Measurements from ENCODE around the gene INTS6.

The INTS6 gene

GRCh38 chr13:51325837-51326236 lies 127.0 kb downstream of the INTS6 start:
- no peak for TF ChIP-seq CTCF (IDR thresholded peaks at IDR 0.05; ENCODE audit: poor library complexity, severe bottlenecking)
- no peaks in the 10 kb centered on the region for H3K4me1 ChIP-seq (ENCODE audit: insufficient read depth, poor library complexity, severe bottlenecking)
- no peak for ATAC-seq (ENCODE audit: low read depth)

GRCh38 chr13:51324714-51325420 lies 128.0 kb downstream of the INTS6 start:
- Histone ChIP-seq H3K36me3 (ENCODE audit: low read depth) (no peaks in the 10 kb centered on the region), H3K9me3 (ENCODE audit: severe bottlenecking) (no peaks in the 10 kb centered on the region), H3K4me3 (ENCODE audit: severe bottlenecking) (no peak overlapping the region), H3K27me3 (ENCODE audit: insufficient read depth, poor library complexity, severe bottlenecking) (no peaks in the 10 kb centered on the region), H3K4me1 (ENCODE audit: insufficient read depth, poor library complexity, severe bottlenecking) (no peaks in the 10 kb centered on the region), H3K27ac (ENCODE audit: poor library complexity, severe bottlenecking) (no peak overlapping the region)
- no peak for TF ChIP-seq CTCF (IDR thresholded peaks at IDR 0.05; ENCODE audit: poor library complexity, severe bottlenecking)
- DNase-seq (ENCODE audit: low spot score) (no peak), ATAC-seq (ENCODE audit: low read depth) (no peak)

More at GRCh38 chr13:51325837-51326236, 127.0 kb downstream of the INTS6 start:
- H3K9me3 ChIP-seq (ENCODE audit: severe bottlenecking): no peaks in the 10 kb centered on the region
- H3K27me3 ChIP-seq (ENCODE audit: insufficient read depth, poor library complexity, severe bottlenecking): no peaks in the 10 kb centered on the region
- no peaks in the 10 kb centered on the region for H3K36me3 ChIP-seq (ENCODE audit: low read depth)
- H3K4me3 ChIP-seq (ENCODE audit: severe bottlenecking): no peak overlapping the region
- no peak overlapping the region for H3K27ac ChIP-seq (ENCODE audit: poor library complexity, severe bottlenecking)
- DNase-seq (ENCODE audit: low spot score): no peak

GRCh38 chr13:51323824-51324511 lies 128.9 kb downstream of the INTS6 start:
- no peak for TF ChIP-seq CTCF (IDR thresholded peaks at IDR 0.05; ENCODE audit: poor library complexity, severe bottlenecking)
- no peak for DNase-seq (ENCODE audit: low spot score)
- Histone ChIP-seq H3K36me3 (ENCODE audit: low read depth) (no peaks in the 10 kb centered on the region), H3K4me3 (ENCODE audit: severe bottlenecking) (no peak overlapping the region), H3K27ac (ENCODE audit: poor library complexity, severe bottlenecking) (no peak overlapping the region), H3K27me3 (ENCODE audit: insufficient read depth, poor library complexity, severe bottlenecking) (no peaks in the 10 kb centered on the region), H3K9me3 (ENCODE audit: severe bottlenecking) (no peaks in the 10 kb centered on the region), H3K4me1 (ENCODE audit: insufficient read depth, poor library complexity, severe bottlenecking) (no peaks in the 10 kb centered on the region)
- ATAC-seq (ENCODE audit: low read depth): no peak

GRCh38 chr13:51322826-51323225 lies 130.0 kb downstream of the INTS6 start:
- no peak for TF ChIP-seq CTCF (IDR thresholded peaks at IDR 0.05; ENCODE audit: poor library complexity, severe bottlenecking)
- H3K4me3 ChIP-seq (ENCODE audit: severe bottlenecking): no peak overlapping the region
- H3K36me3 ChIP-seq (ENCODE audit: low read depth): no peaks in the 10 kb centered on the region
- no peak overlapping the region for H3K27ac ChIP-seq (ENCODE audit: poor library complexity, severe bottlenecking)
- DNase-seq (ENCODE audit: low spot score): no peak
- H3K27me3 ChIP-seq (ENCODE audit: insufficient read depth, poor library complexity, severe bottlenecking): no peaks in the 10 kb centered on the region
- ATAC-seq (ENCODE audit: low read depth): no peak
- no peaks in the 10 kb centered on the region for H3K9me3 ChIP-seq (ENCODE audit: severe bottlenecking)
- no peaks in the 10 kb centered on the region for H3K4me1 ChIP-seq (ENCODE audit: insufficient read depth, poor library complexity, severe bottlenecking)

- Histone ChIP-seq H3K36me3 (ENCODE audit: low read depth) (no peaks in the 10 kb centered on the region), H3K27ac (ENCODE audit: poor library complexity, severe bottlenecking) (no peak overlapping the region), H3K4me1 (ENCODE audit: insufficient read depth, poor library complexity, severe bottlenecking) (no peaks in the 10 kb centered on the region), H3K4me3 (ENCODE audit: severe bottlenecking) (no peak overlapping the region), H3K27me3 (ENCODE audit: insufficient read depth, poor library complexity, severe bottlenecking) (no peaks in the 10 kb centered on the region), H3K9me3 (ENCODE audit: severe bottlenecking) (no peaks in the 10 kb centered on the region)
- TF ChIP-seq CTCF (IDR thresholded peaks at IDR 0.05; ENCODE audit: poor library complexity, severe bottlenecking): no peak
- no peak for ATAC-seq (ENCODE audit: low read depth)
- no peak for DNase-seq (ENCODE audit: low spot score)
These were observed 131.0 kb downstream of the INTS6 start for GRCh38 chr13:51321836-51322235.

Measured in RWPE2 (cell line).